Mesothelial cell of epicardium (in vitro differentiated cells): ENCODE data around the gene BTG1. TPM values are rescaled to one million over a fixed set of nuclear protein-coding genes. Genes with fewer than 3 reads are reported as not detected.
A peak's percentile ranks its signal among the peaks of the same experiment; 100 is the strongest.

ENCODE experiments used
- DNase-seq, 2 experiments: peaks; one replicate each; pipeline ENCODE4 v3.0.0; 2021; ENCODE audit warnings: low spot score in 2 of 2; ENCODE audit not compliant: unreplicated experiment in 2 of 2
- H3K27ac Mint-ChIP-seq: 2 replicates; pipeline ENCODE4 v1.8.0; 2021; ENCODE audit warnings: mixed read lengths
- H3K27me3 Mint-ChIP-seq: 2 replicates; pipeline ENCODE4 v1.8.0; 2021; ENCODE audit warnings: low read depth, mixed read lengths
- H3K36me3 Mint-ChIP-seq: 2 replicates; pipeline ENCODE4 v1.8.0; 2021; ENCODE audit warnings: mixed read lengths
- H3K4me1 Mint-ChIP-seq: 2 replicates; pipeline ENCODE4 v1.8.0; 2021; ENCODE audit warnings: mixed read lengths
- H3K4me3 Mint-ChIP-seq: 2 replicates; pipeline ENCODE4 v1.8.0; 2021; ENCODE audit warnings: mild to moderate bottlenecking, moderate library complexity, mixed read lengths
- H3K9me3 Mint-ChIP-seq: 2 replicates; pipeline ENCODE4 v1.8.0; 2021; ENCODE audit warnings: mixed read lengths
- total RNA-seq: library from RNA; stranded (reverse); gene quantifications from 3 replicates; pipeline ENCODE4 v1.2.1, GENCODE V29; 2021
- TF ChIP-seq, protein P1 (sequence below): fragments of 200-600 bp; sonication (generic); IDR thresholded peaks from one replicate; pipeline ENCODE4 v1.5.0; 2021; ENCODE audit warnings: antibody characterized with exemption; ENCODE audit not compliant: unreplicated experiment

Gene BTG1, protein sequence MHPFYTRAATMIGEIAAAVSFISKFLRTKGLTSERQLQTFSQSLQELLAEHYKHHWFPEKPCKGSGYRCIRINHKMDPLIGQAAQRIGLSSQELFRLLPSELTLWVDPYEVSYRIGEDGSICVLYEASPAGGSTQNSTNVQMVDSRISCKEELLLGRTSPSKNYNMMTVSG
- 68.1 to 71.5 TPM (median 71.0 TPM) in 3 replicates for total RNA-seq

DNA sequence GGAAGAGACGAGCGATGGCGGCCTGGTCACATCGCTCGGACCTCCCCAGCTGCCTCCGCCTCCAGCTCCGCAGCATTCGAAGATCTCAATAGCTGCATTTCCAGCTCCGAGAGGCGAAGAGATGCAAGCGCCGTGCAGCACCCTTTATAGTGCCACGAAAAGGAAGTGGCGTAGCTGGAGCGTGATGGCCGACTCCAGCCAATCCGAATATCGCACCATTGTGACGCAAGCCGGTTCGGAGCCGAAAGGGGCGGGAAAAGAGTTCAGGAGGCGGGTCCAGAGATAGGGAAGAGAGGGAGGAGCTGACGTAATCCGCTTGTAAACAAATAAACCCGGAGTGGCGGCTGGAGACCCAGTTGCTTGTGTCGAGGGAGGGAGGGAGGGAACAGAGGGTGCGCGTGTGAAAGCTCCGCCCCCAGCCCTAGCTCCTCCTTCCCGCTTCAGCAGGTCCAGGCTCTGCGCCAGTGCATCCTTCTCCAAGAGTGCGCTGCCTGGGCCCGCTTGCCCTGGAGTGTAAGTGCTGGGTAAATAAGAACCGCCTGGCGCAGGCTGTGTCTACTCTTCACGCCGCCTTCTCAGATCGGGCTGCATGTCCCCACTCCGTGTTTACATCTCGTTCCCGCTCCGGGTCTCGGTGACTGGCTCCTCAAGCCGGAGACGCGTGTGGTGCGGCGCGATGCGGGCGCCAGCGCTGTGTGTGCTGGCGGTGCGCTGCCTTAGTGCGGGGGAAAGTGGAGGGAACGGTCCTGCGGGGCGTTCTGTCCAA lies at the start of gene BTG1:
Gene BTG1, minus strand, starts transcription at position 116 of the 766 bp plus-strand sequence. CDS start 311 bp downstream, outside the sequence.
- DNase-seq = peak; percentile 96 to 98
- Mint-ChIP-seq H3K27ac (peak within 1 kb of the TSS; percentile 99), H3K4me1 (peaks cover 68% of the 10 kb centered on the region), H3K36me3 (peaks cover 9% of the 10 kb centered on the region), H3K27me3 (no peaks in the 10 kb centered on the region), H3K4me3 (peak within 1 kb of the TSS; percentile 99), H3K9me3 (no peaks in the 10 kb centered on the region)
- TF ChIP-seq, protein P1, sequence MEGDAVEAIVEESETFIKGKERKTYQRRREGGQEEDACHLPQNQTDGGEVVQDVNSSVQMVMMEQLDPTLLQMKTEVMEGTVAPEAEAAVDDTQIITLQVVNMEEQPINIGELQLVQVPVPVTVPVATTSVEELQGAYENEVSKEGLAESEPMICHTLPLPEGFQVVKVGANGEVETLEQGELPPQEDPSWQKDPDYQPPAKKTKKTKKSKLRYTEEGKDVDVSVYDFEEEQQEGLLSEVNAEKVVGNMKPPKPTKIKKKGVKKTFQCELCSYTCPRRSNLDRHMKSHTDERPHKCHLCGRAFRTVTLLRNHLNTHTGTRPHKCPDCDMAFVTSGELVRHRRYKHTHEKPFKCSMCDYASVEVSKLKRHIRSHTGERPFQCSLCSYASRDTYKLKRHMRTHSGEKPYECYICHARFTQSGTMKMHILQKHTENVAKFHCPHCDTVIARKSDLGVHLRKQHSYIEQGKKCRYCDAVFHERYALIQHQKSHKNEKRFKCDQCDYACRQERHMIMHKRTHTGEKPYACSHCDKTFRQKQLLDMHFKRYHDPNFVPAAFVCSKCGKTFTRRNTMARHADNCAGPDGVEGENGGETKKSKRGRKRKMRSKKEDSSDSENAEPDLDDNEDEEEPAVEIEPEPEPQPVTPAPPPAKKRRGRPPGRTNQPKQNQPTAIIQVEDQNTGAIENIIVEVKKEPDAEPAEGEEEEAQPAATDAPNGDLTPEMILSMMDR = no peak

DNA sequence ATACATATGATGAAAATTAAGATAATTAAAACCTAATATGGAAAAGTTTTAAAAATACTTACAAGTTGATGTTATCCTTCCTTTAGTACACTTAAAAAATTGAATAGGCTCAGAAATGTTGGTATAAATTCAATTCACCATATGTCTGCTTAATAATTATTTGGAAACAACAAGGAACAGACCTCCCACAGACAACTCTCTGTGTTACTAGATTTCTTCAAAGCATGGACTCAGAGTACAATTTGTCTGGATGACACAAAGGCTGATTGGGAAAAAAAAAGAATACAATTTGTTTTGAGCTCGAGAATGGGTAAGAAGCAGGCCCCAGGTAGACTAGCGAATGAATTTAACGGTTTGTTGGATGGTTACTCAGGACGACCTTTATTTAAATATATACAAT lies 48.9 kb upstream of the BTG1 start:
- TF ChIP-seq, protein P1 = no peak
- no peak overlapping the region for H3K27ac Mint-ChIP-seq
- H3K36me3 Mint-ChIP-seq = peaks cover 2% of the 10 kb centered on the region
- peaks cover 15% of the 10 kb centered on the region for H3K4me1 Mint-ChIP-seq
- DNase-seq = no peak
- peaks cover 19% of the 10 kb centered on the region for H3K9me3 Mint-ChIP-seq
- no peaks in the 10 kb centered on the region for H3K27me3 Mint-ChIP-seq
- H3K4me3 Mint-ChIP-seq = no peak overlapping the region

DNA sequence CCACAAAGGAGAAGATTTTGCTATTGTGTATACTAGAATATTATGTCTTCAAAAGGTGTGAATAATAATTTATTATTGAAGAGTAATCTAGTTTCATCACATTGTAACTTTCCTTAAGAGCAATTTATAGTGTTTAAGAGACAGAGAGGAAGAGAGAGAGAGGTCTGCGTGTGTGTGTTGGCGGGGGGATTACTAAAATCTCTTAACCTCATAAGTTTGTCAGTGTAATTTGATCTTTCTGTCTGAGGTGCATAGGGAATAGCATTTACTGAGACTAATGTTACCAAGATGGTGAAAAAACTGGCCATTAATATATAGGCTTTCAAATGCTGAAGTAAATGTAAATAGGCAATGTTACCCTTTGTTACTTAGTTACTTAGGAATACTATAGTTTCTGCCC lies 48.2 kb upstream of the BTG1 start:
- Mint-ChIP-seq H3K27me3 (no peaks in the 10 kb centered on the region), H3K36me3 (peaks cover 2% of the 10 kb centered on the region), H3K4me3 (no peak overlapping the region), H3K27ac (peak overlapping the region; percentile 51), H3K9me3 (peaks cover 19% of the 10 kb centered on the region), H3K4me1 (peaks cover 15% of the 10 kb centered on the region)
- TF ChIP-seq, protein P1 = no peak
- no peak for DNase-seq

DNA sequence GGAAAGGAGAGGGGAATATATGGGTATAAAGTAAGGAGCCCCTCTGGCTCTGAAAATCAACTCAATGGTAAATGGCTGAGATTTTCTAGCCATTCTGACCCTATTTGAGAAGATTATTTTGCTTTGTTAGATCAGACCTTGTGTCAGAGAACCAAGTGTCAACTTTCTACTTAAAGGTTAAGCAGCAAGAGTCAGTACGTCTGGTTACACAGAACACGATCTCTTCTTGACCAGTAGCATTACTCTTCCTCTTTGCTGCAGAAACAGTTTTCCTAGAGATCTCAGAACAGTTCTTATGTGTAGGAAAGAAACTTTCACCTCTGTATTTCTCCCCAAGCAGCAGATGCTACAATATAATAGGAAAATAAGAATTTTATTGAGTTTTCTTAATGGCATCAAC lies 47.4 kb upstream of the BTG1 start:
- no peak for DNase-seq
- no peak overlapping the region for H3K4me3 Mint-ChIP-seq
- no peak overlapping the region for H3K27ac Mint-ChIP-seq
- H3K9me3 Mint-ChIP-seq = peaks cover 13% of the 10 kb centered on the region
- H3K36me3 Mint-ChIP-seq = peaks cover 2% of the 10 kb centered on the region
- TF ChIP-seq, protein P1 = no peak
- peaks cover 15% of the 10 kb centered on the region for H3K4me1 Mint-ChIP-seq
- H3K27me3 Mint-ChIP-seq = no peaks in the 10 kb centered on the region

DNA sequence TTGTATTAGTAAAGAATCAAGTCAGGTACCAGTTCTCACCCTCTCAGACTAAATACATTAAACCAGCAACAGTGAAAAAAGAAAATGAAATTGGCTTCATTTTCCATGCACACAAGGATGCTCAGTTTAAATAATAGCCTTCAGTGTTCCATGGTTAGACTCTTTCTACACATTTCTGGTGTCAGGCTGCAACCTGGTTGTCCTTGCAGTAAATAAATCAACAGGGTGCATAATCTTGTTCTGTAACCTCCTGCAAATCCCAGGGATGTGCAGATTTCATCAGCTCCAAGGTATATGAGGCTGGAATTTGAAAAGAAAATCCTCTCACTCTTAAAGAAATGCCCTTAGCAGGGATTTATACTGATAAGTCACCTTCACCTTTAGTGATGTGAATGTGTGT lies 46.7 kb upstream of the BTG1 start:
- no peak overlapping the region for H3K27ac Mint-ChIP-seq
- H3K27me3 Mint-ChIP-seq = no peaks in the 10 kb centered on the region
- no peak for DNase-seq
- no peak overlapping the region for H3K4me3 Mint-ChIP-seq
- TF ChIP-seq, protein P1 = no peak
- H3K4me1 Mint-ChIP-seq = peaks cover 15% of the 10 kb centered on the region
- peaks cover 12% of the 10 kb centered on the region for H3K9me3 Mint-ChIP-seq
- H3K36me3 Mint-ChIP-seq = peaks cover 2% of the 10 kb centered on the region
